Brain microvascular endothelial cell (primary cell): Measurements from ENCODE around the gene ABCC3.

Source experiments
- DNase-seq: peaks from one replicate; pipeline ENCODE4 v3.0.0-alpha.2; 2020
- H3K27ac ChIP-seq: fragments of 250-450 bp; sonication (Bioruptor Pico); 2 replicates; pipeline ENCODE4 v1.5.1; 2020; ENCODE audit warnings: mild to moderate bottlenecking, moderate library complexity
- H3K27me3 ChIP-seq: fragments of 250-450 bp; sonication (Bioruptor Pico); replicated peaks from 2 replicates; pipeline ENCODE4 v1.5.1; 2020; ENCODE audit warnings: mild to moderate bottlenecking
- H3K36me3 ChIP-seq: fragments of 250-450 bp; sonication (Bioruptor Pico); replicated peaks from 2 replicates; pipeline ENCODE4 v1.5.1; 2020; ENCODE audit warnings: mild to moderate bottlenecking
- H3K4me3 ChIP-seq: 2 replicates; pipeline ENCODE4 v1.5.1; 2011; ENCODE audit warnings: low read depth, mild to moderate bottlenecking, control low read depth, low read length, moderate library complexity
- in situ Hi-C: cut with HindIII; loops from 2 replicates; pipeline ENCODE4 v1.10.0; 2017; ENCODE audit warnings: low sequenced_read_pairs, low pct_ligation_motif_present
- TF ChIP-seq, protein P1 (sequence below): IDR thresholded peaks from 2 replicates; pipeline ENCODE4 v1.5.1; 2011; ENCODE audit warnings: low read depth, mild to moderate bottlenecking, moderate library complexity, low read length, control low read depth, inconsistent platforms; ENCODE audit errors: missing control alignments

Gene ABCC3

GRCh38 chr17:50635982-50636803 is 1.5 kb downstream of the ABCC3 start:
- DNase-seq = no peak
- peaks cover 27% of the 10 kb centered on the region for H3K27me3 ChIP-seq
- H3K36me3 ChIP-seq = no peaks in the 10 kb centered on the region
- H3K27ac ChIP-seq = no peak overlapping the region
- in situ Hi-C loops = no loop called here
- H3K4me3 ChIP-seq = no peak overlapping the region
- TF ChIP-seq, protein P1, sequence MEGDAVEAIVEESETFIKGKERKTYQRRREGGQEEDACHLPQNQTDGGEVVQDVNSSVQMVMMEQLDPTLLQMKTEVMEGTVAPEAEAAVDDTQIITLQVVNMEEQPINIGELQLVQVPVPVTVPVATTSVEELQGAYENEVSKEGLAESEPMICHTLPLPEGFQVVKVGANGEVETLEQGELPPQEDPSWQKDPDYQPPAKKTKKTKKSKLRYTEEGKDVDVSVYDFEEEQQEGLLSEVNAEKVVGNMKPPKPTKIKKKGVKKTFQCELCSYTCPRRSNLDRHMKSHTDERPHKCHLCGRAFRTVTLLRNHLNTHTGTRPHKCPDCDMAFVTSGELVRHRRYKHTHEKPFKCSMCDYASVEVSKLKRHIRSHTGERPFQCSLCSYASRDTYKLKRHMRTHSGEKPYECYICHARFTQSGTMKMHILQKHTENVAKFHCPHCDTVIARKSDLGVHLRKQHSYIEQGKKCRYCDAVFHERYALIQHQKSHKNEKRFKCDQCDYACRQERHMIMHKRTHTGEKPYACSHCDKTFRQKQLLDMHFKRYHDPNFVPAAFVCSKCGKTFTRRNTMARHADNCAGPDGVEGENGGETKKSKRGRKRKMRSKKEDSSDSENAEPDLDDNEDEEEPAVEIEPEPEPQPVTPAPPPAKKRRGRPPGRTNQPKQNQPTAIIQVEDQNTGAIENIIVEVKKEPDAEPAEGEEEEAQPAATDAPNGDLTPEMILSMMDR = no peak

GRCh38 chr17:50636804-50637195 is 2.1 kb downstream of the ABCC3 start:
- no peak overlapping the region for H3K4me3 ChIP-seq
- H3K27ac ChIP-seq = no peak overlapping the region
- TF ChIP-seq, protein P1 = no peak
- no peak for DNase-seq
- no peaks in the 10 kb centered on the region for H3K36me3 ChIP-seq
- in situ Hi-C loops = no loop called here
- peaks cover 27% of the 10 kb centered on the region for H3K27me3 ChIP-seq

DNA sequence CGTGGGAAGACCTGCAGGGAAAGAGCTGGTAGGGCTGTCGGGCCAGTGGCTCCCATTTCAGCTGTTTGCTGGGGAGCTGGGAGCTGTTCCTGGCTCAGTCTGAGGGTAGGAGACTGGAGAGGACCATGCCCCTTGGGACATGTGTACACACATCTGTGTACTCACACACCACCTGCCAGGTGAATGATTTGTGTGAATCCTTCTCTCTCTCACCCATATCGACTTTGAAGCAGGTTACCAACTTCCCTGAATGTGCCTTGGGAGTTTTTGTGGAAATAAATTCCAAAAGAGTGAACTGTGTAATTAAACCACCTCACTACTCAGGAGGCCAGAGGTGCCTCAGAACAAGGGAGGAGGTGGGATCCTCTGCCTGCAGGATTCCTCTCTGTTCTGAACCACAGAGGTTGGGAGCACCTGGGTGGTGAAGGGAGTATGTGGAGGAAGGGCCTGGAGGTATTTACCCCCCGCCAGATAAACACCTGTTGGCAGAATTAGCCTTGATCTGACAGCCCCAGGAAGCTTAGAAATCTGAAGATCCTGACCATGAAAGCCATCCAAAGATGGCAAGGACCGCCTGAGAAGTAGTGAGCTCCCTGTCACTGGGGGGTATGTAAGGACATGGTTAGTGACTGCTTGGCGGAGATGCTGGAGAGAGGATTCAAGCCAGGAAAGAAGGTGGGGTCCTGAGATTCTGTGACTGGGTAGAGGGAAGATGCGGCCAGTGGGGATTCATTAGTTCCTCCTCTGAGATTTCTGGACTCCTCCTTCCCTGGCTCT is 3.3 kb downstream of the ABCC3 start:
- no peak for DNase-seq
- TF ChIP-seq, protein P1 = no peak
- peaks cover 27% of the 10 kb centered on the region for H3K27me3 ChIP-seq
- H3K4me3 ChIP-seq = no peak overlapping the region
- in situ Hi-C loops = no loop called here
- H3K36me3 ChIP-seq = no peaks in the 10 kb centered on the region
- no peak overlapping the region for H3K27ac ChIP-seq

DNA sequence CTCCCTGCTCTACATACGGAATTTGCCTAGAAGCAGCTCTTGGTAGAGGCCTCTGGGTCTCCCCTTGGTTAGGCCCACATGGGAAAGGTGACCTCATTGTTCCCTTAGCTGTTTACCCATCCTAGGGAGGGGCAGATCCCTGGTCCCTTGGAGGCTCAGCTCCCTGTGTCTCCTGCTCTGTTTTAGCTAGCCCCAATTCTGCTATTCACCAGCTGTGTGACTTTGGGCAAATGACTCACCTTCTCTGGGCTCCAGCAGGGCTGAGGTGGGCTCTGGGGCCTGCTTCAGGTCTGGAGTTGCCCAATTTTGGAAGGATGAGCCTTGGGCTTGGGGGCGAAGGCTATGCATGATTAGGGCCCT is 3.9 kb downstream of the ABCC3 start:
- H3K27me3 ChIP-seq = peaks cover 22% of the 10 kb centered on the region
- H3K27ac ChIP-seq = no peak overlapping the region
- H3K4me3 ChIP-seq = no peak overlapping the region
- H3K36me3 ChIP-seq = no peaks in the 10 kb centered on the region
- DNase-seq = no peak
- TF ChIP-seq, protein P1 = no peak
- in situ Hi-C loops = no loop called here

DNA sequence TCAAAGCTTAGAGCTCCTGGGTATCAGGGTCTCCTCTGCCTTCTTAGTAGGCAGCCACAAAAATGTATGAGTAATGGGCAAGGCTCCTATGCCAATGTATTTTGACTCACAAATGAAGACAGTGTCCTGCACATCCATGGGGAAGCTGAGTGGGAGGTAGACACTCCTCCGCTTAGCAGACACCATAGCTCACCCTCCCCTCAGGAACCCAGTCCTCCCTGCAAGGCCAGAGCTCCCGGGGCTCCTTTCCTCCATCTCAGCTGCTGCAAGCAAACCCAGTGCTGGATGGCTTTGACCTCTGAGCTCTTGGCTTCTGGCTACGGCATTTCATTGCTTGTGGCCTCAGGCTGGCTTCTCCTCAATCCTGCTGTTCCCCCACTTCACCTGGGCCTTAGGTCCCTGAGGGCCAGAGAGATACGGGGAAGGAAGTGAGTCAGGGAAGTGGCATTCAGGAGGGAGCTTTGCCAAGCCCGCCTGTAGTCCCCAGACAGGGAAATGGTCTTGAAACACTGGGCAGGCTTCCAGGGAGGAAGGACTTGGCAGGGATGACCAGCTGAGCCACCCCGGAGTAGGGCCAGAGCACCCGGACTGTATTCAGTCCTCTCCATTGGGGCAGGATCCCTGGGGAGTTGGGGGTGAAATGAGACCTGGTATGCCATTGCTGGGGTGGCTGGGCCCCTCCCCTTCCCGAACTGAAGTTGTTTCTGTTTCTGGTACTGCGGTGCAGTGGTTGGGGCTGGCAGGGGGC is 4.5 kb downstream of the ABCC3 start:
- peak; percentile 86 for DNase-seq
- Histone ChIP-seq H3K36me3 (no peaks in the 10 kb centered on the region), H3K27ac (no peak overlapping the region), H3K27me3 (peaks cover 17% of the 10 kb centered on the region), H3K4me3 (no peak overlapping the region)
- in situ Hi-C loops = no loop called here
- TF ChIP-seq, protein P1 = no peak
